HepG2 (cell line): Measurements from ENCODE around the gene CTNNA3. TPM values are rescaled to one million over a fixed set of nuclear protein-coding genes. Genes with fewer than 3 reads are reported as not detected.

Experiments used
- ATAC-seq: fragments of 200-7000 bp; cut with Tn5 transposase; 3 replicates; pipeline ENCODE4 v1.9.1; 2020; ENCODE audit warnings: mild to moderate bottlenecking, moderate library complexity
- BruUV-seq: library from RNA; stranded (reverse); fragments of 400-500 nt; replicated peaks from 2 replicates; lab custom pipeline; 2021; lab: Mats Ljungman, UMichigan
- CTCF ChIA-PET: fragments of 300-600 bp; formaldehyde crosslinking; extraction: SDS; loops from one replicate; lab custom pipeline; 2021; ENCODE audit warnings: low total read pairs, inconsistent platforms, low intra/inter-chr PET ratio; lab: Yijun Ruan, JAX
- POLR2A ChIA-PET: fragments of 350-600 bp; sonication (Branson Sonifier 250); formaldehyde crosslinking; loops from one replicate; lab custom pipeline; 2020; ENCODE audit warnings: antibody characterized with exemption, inconsistent platforms; lab: Yijun Ruan, JAX
- DNase-seq: peaks from one replicate; pipeline ENCODE4 v3.0.0-alpha.2; 2015; ENCODE audit warnings: low spot score
- FAIRE-seq: peaks from 3 replicates; lab custom pipeline; 2011; peaks lifted over from hg19 to GRCh38; lab: Jason Lieb, UNC
- H2AFZ ChIP-seq: one replicate; pipeline ENCODE4 v1.6.1; 2011; ENCODE audit warnings: low read length, inconsistent platforms
- H3K27ac ChIP-seq: fragments of 300-600 bp; 3 replicates; pipeline ENCODE4 v1.8.0; 2011; ENCODE audit warnings: mixed run types, mild to moderate bottlenecking, mixed read lengths, low read length, inconsistent platforms; ENCODE audit not compliant: insufficient read depth; ENCODE audit errors: extremely low read length
- H3K27me3 ChIP-seq, 2 experiments: fragments of 200-600 bp in 1 of 2; 2 replicates in 1 of 2; 3 replicates in 1 of 2; pipeline versions ENCODE4 v1.6.0 to v1.8.0; 2011; ENCODE audit warnings: low read length in 2 of 2, mild to moderate bottlenecking in 2 of 2, moderate library complexity in 2 of 2, inconsistent platforms in 1 of 2; ENCODE audit not compliant: insufficient read depth in 2 of 2, control insufficient read depth in 1 of 2
- H3K36me3 ChIP-seq, 2 experiments: fragments of 200-600 bp in 1 of 2; replicated peaks in 1 of 2; 2 replicates in 1 of 2; 3 replicates in 1 of 2; pipeline versions ENCODE4 v1.5.1 to v1.8.0; 2011; ENCODE audit warnings: low read length in 2 of 2, inconsistent platforms in 1 of 2; ENCODE audit not compliant: insufficient read depth in 2 of 2, control insufficient read depth in 1 of 2
- H3K4me1 ChIP-seq: 2 replicates; pipeline ENCODE4 v1.5.1; 2012; ENCODE audit warnings: low read length, inconsistent platforms; ENCODE audit not compliant: insufficient read depth
- H3K4me2 ChIP-seq: 2 replicates; pipeline ENCODE4 v1.6.0; 2011; ENCODE audit warnings: low read depth, low read length, inconsistent platforms
- H3K4me3 ChIP-seq, 3 experiments: fragments of 200-600 bp in 1 of 3; sonication (generic), shearing (Covaris generic) in 1 of 3; replicated peaks in 1 of 3; 2 replicates each; pipeline ENCODE4 v1.5.1; 2011 to 2016; ENCODE audit warnings: low read length in 3 of 3, inconsistent platforms in 2 of 3, low read depth in 2 of 3, mild to moderate bottlenecking in 2 of 3, control low read depth in 1 of 3, mixed read lengths in 1 of 3; ENCODE audit not compliant: insufficient read depth in 1 of 3
- H3K79me2 ChIP-seq: one replicate; pipeline ENCODE4 v1.6.1; 2011; ENCODE audit warnings: low read length, inconsistent platforms; ENCODE audit not compliant: insufficient read depth
- H3K9ac ChIP-seq: 2 replicates; pipeline ENCODE4 v1.6.0; 2011; ENCODE audit warnings: mild to moderate bottlenecking, low read depth, low read length, inconsistent platforms; ENCODE audit not compliant: insufficient read depth
- H3K9me3 ChIP-seq: 2 replicates; pipeline ENCODE4 v1.5.1; 2012; ENCODE audit warnings: mild to moderate bottlenecking, low read length
- H4K20me1 ChIP-seq: 2 replicates; pipeline ENCODE4 v1.6.0; 2011; ENCODE audit warnings: inconsistent platforms, mild to moderate bottlenecking, low read length, moderate library complexity; ENCODE audit not compliant: insufficient read depth
- NR2F6 ChIP-seq, 2 experiments: IDR thresholded peaks; 2 replicates each; pipeline ENCODE4 v1.6.1; 2016; ENCODE audit warnings: antibody characterized with exemption in 1 of 2, mild to moderate bottlenecking in 1 of 2
- PAF1 ChIP-seq: IDR thresholded peaks from 2 replicates; pipeline ENCODE4 v1.6.1; 2016; ENCODE audit warnings: missing genetic modification reagents, missing compliant biosample characterization
- PAX8 ChIP-seq: sonication (generic); formaldehyde crosslinking; IDR thresholded peaks from 2 replicates; pipeline ENCODE4 v1.8.0; 2022; ENCODE audit warnings: mild to moderate bottlenecking, missing genetic modification reagents, borderline replicate concordance
- SRSF1 ChIP-seq: fragments of 200-400 bp; formaldehyde crosslinking; optimal IDR thresholded peaks from 2 replicates; pipeline ENCODE3; 2017; ENCODE audit warnings: mild to moderate bottlenecking, low read depth, low read length, moderate library complexity
- ZNF124 ChIP-seq: sonication (generic); formaldehyde crosslinking; IDR thresholded peaks from 2 replicates; pipeline ENCODE4 v1.4.0; 2020; ENCODE audit warnings: missing genetic modification reagents
- ZNF446 ChIP-seq: sonication (generic); formaldehyde crosslinking; IDR thresholded peaks from 2 replicates; pipeline ENCODE4 v1.5.0; 2020; ENCODE audit warnings: mild to moderate bottlenecking, missing genetic modification reagents
- ZNF598 ChIP-seq: sonication (generic); formaldehyde crosslinking; IDR thresholded peaks from 2 replicates; pipeline ENCODE4 v1.5.1; 2020; ENCODE audit warnings: mild to moderate bottlenecking, missing genetic modification reagents, borderline replicate concordance
- ZNF776 ChIP-seq: sonication (generic); formaldehyde crosslinking; IDR thresholded peaks from 2 replicates; pipeline ENCODE4 v1.4.0; 2020; ENCODE audit warnings: mild to moderate bottlenecking, missing genetic modification reagents
- WGBS: methylation state at CpG from one replicate; pipeline ENCODE4 v1.1.6; 2017; ENCODE audit warnings: low lambda C conversion rate; 5-methylcytosine and 5-hydroxymethylcytosine counted together
- in situ Hi-C: cut with HindIII; loops from 2 replicates; pipeline ENCODE4 v1.10.0; 2017; ENCODE audit warnings: low pct_unique_long_range_greater_than_20kb; ENCODE audit not compliant: extremely low pct_ligation_motif_present
- intact Hi-C: fragments of 100-400 bp; cut with micrococcal nuclease; formaldehyde crosslinking; loops from one replicate; pipeline ENCODE4 v1.10.0; 2022; ENCODE audit not compliant: unreplicated experiment
- polyA plus RNA-seq, 8 experiments: library from polyadenylated mRNA; depleted of rRNA in 3 of 8; stranded (reverse) in 7 of 8; unstranded in 1 of 8; fragments of >200 nt; fragmentation: Illumina TruSeq in 4 of 8; extraction: Trizol in 4 of 8; gene quantifications; 2 replicates each; pipeline versions ENCODE4 v1.2.1 to v1.2.3, GENCODE V29; 2011 to 2016; ENCODE audit warnings: low read depth in 4 of 8, missing spikeins in 1 of 8, mixed read lengths in 1 of 8; ENCODE audit not compliant: insufficient read depth in 1 of 8
- total RNA-seq, 5 experiments: library from RNA; depleted of rRNA; stranded (reverse); fragments of >200 nt; fragmentation: Illumina TruSeq; extraction: Trizol; gene quantifications; 2 replicates each; pipeline ENCODE4 v1.2.3, GENCODE V29; 2016; ENCODE audit warnings: low read depth in 1 of 5
- TF ChIP-seq, protein P1 (sequence below): sonication (generic); formaldehyde crosslinking; IDR thresholded peaks from 2 replicates; pipeline ENCODE4 v1.8.0; 2022; ENCODE audit warnings: mild to moderate bottlenecking, missing genetic modification reagents, moderate library complexity
- TF ChIP-seq, protein P2 (sequence below): sonication (generic); formaldehyde crosslinking; IDR thresholded peaks from 2 replicates; pipeline ENCODE4 v1.4.0; 2020; ENCODE audit warnings: missing genetic modification reagents
- TF ChIP-seq, protein P3 (sequence below): sonication (generic); formaldehyde crosslinking; IDR thresholded peaks from 2 replicates; pipeline ENCODE4 v1.4.0; 2020; ENCODE audit warnings: missing genetic modification reagents, borderline replicate concordance
- TF ChIP-seq, protein P4 (sequence below): sonication (generic); formaldehyde crosslinking; IDR thresholded peaks from 2 replicates; pipeline ENCODE4 v1.5.0; 2020; ENCODE audit warnings: mild to moderate bottlenecking, missing genetic modification reagents, borderline replicate concordance

The CTNNA3 gene
- total and polyA plus RNA-seq, 2 of the 13 experiments (the other 11 are each of a cell fraction or from before 2014, with no cell fraction given): not detected

DNA sequence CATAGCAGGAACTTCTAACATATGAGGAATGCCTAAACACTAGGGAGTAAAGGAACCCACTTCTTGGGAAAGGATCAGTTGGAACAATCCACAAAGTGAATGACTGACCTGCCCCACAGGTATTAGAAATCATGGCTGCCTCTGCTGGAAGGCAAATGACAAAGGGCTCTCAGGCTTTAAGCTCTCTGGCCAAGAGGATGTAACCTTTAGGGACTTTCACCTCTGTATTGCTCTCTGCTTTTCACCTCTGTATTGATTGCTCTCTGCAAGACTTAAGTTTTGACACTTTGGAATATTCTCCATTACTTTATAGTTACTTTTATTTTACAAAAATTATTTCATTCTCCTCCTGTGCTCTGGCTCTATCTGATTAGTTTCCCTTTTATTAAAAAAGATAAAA, 522.2 kb downstream of the CTNNA3 start (continued):
- TF ChIP-seq, protein P1, sequence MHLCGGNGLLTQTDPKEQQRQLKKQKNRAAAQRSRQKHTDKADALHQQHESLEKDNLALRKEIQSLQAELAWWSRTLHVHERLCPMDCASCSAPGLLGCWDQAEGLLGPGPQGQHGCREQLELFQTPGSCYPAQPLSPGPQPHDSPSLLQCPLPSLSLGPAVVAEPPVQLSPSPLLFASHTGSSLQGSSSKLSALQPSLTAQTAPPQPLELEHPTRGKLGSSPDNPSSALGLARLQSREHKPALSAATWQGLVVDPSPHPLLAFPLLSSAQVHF (CRISPR knock-in tag): no peak
- no peak for TF ChIP-seq ZNF598 (CRISPR knock-in tag)

DNA sequence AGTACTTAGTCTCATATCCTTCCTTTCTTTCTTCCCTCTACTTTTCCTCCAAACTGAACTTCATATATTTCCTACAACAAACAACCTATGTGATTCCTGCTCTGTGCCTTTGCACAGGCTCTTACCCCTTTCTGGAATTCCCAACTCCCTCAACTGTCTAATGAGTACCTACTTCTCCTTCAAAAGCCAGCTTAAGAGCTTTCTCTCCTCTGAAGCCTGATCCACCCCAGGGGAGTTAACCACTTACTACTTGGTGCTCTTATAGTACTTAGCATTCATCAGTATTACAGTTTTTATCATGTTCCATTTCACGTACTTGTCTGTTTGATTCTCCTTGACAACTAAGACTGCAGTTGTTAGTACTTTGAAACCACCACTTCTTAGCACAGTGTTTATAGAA, 524.0 kb downstream of the CTNNA3 start:
- Histone ChIP-seq H3K4me2 (no peak overlapping the region), H4K20me1 (no peaks in the 10 kb centered on the region), H3K36me3 (no peaks in the 10 kb centered on the region), H3K4me3 (no peak overlapping the region), H2AFZ (no peak overlapping the region), H3K27ac (no peak overlapping the region), H3K9ac (no peak overlapping the region), H3K79me2 (no peaks in the 10 kb centered on the region), H3K27me3 (no peaks in the 10 kb centered on the region), H3K9me3 (peaks cover 15% of the 10 kb centered on the region; the same call in 1 of the 2 replicates), H3K4me1 (no peaks in the 10 kb centered on the region)
- ATAC-seq (no peak), FAIRE-seq (no peak)
- POLR2A ChIA-PET: no interaction called here
- BruUV-seq: no TSS peak
- intact Hi-C loops (no loop called here), in situ Hi-C loops (no loop called here)
- TF ChIP-seq ZNF776 (CRISPR knock-in tag): no peak
- TF ChIP-seq SRSF1: no peak
- TF ChIP-seq PAF1 (CRISPR knock-in tag): no peak
- no peak for TF ChIP-seq NR2F6 (IDR thresholded peaks at IDR 0.05)
- TF ChIP-seq NR2F6 (CRISPR knock-in tag; IDR thresholded peaks at IDR 0.05): no peak
- TF ChIP-seq, protein P2, sequence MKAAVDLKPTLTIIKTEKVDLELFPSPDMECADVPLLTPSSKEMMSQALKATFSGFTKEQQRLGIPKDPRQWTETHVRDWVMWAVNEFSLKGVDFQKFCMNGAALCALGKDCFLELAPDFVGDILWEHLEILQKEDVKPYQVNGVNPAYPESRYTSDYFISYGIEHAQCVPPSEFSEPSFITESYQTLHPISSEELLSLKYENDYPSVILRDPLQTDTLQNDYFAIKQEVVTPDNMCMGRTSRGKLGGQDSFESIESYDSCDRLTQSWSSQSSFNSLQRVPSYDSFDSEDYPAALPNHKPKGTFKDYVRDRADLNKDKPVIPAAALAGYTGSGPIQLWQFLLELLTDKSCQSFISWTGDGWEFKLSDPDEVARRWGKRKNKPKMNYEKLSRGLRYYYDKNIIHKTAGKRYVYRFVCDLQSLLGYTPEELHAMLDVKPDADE: no peak
- TF ChIP-seq, protein P3, sequence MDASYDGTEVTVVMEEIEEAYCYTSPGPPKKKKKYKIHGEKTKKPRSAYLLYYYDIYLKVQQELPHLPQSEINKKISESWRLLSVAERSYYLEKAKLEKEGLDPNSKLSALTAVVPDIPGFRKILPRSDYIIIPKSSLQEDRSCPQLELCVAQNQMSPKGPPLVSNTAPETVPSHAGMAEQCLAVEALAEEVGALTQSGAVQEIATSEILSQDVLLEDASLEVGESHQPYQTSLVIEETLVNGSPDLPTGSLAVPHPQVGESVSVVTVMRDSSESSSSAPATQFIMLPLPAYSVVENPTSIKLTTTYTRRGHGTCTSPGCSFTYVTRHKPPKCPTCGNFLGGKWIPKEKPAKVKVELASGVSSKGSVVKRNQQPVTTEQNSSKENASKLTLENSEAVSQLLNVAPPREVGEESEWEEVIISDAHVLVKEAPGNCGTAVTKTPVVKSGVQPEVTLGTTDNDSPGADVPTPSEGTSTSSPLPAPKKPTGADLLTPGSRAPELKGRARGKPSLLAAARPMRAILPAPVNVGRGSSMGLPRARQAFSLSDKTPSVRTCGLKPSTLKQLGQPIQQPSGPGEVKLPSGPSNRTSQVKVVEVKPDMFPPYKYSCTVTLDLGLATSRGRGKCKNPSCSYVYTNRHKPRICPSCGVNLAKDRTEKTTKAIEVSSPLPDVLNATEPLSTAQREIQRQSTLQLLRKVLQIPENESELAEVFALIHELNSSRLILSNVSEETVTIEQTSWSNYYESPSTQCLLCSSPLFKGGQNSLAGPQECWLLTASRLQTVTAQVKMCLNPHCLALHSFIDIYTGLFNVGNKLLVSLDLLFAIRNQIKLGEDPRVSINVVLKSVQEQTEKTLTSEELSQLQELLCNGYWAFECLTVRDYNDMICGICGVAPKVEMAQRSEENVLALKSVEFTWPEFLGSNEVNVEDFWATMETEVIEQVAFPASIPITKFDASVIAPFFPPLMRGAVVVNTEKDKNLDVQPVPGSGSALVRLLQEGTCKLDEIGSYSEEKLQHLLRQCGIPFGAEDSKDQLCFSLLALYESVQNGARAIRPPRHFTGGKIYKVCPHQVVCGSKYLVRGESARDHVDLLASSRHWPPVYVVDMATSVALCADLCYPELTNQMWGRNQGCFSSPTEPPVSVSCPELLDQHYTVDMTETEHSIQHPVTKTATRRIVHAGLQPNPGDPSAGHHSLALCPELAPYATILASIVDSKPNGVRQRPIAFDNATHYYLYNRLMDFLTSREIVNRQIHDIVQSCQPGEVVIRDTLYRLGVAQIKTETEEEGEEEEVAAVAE: no peak
- TF ChIP-seq ZNF446 (CRISPR knock-in tag): no peak
- no peak for TF ChIP-seq PAX8 (CRISPR knock-in tag)
- TF ChIP-seq, protein P4, sequence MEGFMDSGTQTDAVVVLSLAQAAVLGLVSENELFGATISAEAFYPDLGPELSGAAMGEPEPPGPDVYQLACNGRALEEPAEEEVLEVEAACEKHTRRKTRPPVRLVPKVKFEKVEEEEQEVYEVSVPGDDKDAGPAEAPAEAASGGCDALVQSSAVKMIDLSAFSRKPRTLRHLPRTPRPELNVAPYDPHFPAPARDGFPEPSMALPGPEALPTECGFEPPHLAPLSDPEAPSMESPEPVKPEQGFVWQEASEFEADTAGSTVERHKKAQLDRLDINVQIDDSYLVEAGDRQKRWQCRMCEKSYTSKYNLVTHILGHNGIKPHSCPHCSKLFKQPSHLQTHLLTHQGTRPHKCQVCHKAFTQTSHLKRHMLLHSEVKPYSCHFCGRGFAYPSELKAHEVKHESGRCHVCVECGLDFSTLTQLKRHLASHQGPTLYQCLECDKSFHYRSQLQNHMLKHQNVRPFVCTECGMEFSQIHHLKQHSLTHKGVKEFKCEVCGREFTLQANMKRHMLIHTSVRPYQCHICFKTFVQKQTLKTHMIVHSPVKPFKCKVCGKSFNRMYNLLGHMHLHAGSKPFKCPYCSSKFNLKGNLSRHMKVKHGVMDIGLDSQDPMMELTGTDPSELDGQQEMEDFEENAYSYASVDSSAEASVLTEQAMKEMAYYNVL: no peak
- no peak for TF ChIP-seq ZNF124 (CRISPR knock-in tag)
- TF ChIP-seq, all 625 proteins: peak for 0
- no peak for DNase-seq
- 53% methylated on average over 1 of the region's 1 CpG for WGBS
- CTCF ChIA-PET: no interaction called here
